Rectal smooth muscle tissue (tissue), 1 donor: ENCODE data around the gene TUBB3.
"Not testable (repeated sequence)": the region's sequence is repeated elsewhere in the genome, so short reads cannot be mapped to it uniquely, and the experiment has no call there.

ENCODE experiments used
- H3K27ac ChIP-seq: one replicate; pipeline ENCODE4 v1.7.0; 2013; ENCODE audit warnings: low read depth, low read length, inconsistent platforms
- H3K27me3 ChIP-seq: one replicate; pipeline ENCODE4 v1.7.0; 2013; ENCODE audit warnings: low read length; ENCODE audit not compliant: control insufficient read depth, insufficient read depth
- H3K36me3 ChIP-seq: one replicate; pipeline ENCODE4 v1.7.0; 2013; ENCODE audit warnings: low read length; ENCODE audit not compliant: control insufficient read depth, insufficient read depth
- H3K4me1 ChIP-seq: one replicate; pipeline ENCODE4 v1.7.0; 2013; ENCODE audit warnings: low read length; ENCODE audit not compliant: control insufficient read depth, insufficient read depth
- H3K4me3 ChIP-seq: one replicate; pipeline ENCODE4 v1.7.0; 2013; ENCODE audit warnings: low read length
- H3K9ac ChIP-seq: one replicate; pipeline ENCODE4 v1.7.0; 2013; ENCODE audit warnings: low read length

Gene TUBB3

GRCh38 chr16:89958068-89958467 is 34.9 kb downstream of the TUBB3 start:
- Histone ChIP-seq H3K36me3 (peaks cover 17% of the 10 kb centered on the region), H3K4me3 (no peak overlapping the region)

GRCh38 chr16:89958596-89958995 is 35.5 kb downstream of the TUBB3 start:
- no peak overlapping the region for H3K4me3 ChIP-seq
- H3K27ac ChIP-seq: no peak overlapping the region
- peaks cover 17% of the 10 kb centered on the region for H3K36me3 ChIP-seq
- H3K4me1 ChIP-seq: no peaks in the 10 kb centered on the region
- H3K27me3 ChIP-seq: no peaks in the 10 kb centered on the region
- no peak overlapping the region for H3K9ac ChIP-seq

More at GRCh38 chr16:89958068-89958467, 34.9 kb downstream of the TUBB3 start:
- no peak overlapping the region for H3K9ac ChIP-seq
- no peaks in the 10 kb centered on the region for H3K4me1 ChIP-seq
- no peaks in the 10 kb centered on the region for H3K27me3 ChIP-seq
- H3K27ac ChIP-seq: no peak overlapping the region

GRCh38 chr16:89960966-89961365 is 37.8 kb downstream of the TUBB3 start:
- Histone ChIP-seq H3K36me3 (peaks cover 12% of the 10 kb centered on the region), H3K4me1 (no peaks in the 10 kb centered on the region), H3K27ac (no peak overlapping the region), H3K4me3 (no peak overlapping the region), H3K27me3 (no peaks in the 10 kb centered on the region), H3K9ac (no peak overlapping the region)

- peaks cover 12% of the 10 kb centered on the region for H3K36me3 ChIP-seq
- no peak overlapping the region for H3K27ac ChIP-seq
- no peaks in the 10 kb centered on the region for H3K27me3 ChIP-seq
- H3K4me3 ChIP-seq: no peak overlapping the region
- no peaks in the 10 kb centered on the region for H3K4me1 ChIP-seq
- no peak overlapping the region for H3K9ac ChIP-seq
Measured at GRCh38 chr16:89961920-89962319, 38.8 kb downstream of the TUBB3 start.

- H3K36me3 ChIP-seq: peaks cover 8% of the 10 kb centered on the region
- H3K9ac ChIP-seq: no peak overlapping the region
Measured at GRCh38 chr16:89962754-89963498, 39.8 kb downstream of the TUBB3 start.

GRCh38 chr16:89964201-89964600 is 41.1 kb downstream of the TUBB3 start:
- H3K9ac ChIP-seq: no peak overlapping the region
- no peak overlapping the region for H3K27ac ChIP-seq
- H3K4me1 ChIP-seq: no peaks in the 10 kb centered on the region
- H3K27me3 ChIP-seq: no peaks in the 10 kb centered on the region
- H3K4me3 ChIP-seq: no peak overlapping the region
- H3K36me3 ChIP-seq: peaks cover 2% of the 10 kb centered on the region

More at GRCh38 chr16:89962754-89963498, 39.8 kb downstream of the TUBB3 start:
- no peak overlapping the region for H3K27ac ChIP-seq
- no peaks in the 10 kb centered on the region for H3K4me1 ChIP-seq
- no peaks in the 10 kb centered on the region for H3K27me3 ChIP-seq
- H3K4me3 ChIP-seq: no peak overlapping the region

DNA sequence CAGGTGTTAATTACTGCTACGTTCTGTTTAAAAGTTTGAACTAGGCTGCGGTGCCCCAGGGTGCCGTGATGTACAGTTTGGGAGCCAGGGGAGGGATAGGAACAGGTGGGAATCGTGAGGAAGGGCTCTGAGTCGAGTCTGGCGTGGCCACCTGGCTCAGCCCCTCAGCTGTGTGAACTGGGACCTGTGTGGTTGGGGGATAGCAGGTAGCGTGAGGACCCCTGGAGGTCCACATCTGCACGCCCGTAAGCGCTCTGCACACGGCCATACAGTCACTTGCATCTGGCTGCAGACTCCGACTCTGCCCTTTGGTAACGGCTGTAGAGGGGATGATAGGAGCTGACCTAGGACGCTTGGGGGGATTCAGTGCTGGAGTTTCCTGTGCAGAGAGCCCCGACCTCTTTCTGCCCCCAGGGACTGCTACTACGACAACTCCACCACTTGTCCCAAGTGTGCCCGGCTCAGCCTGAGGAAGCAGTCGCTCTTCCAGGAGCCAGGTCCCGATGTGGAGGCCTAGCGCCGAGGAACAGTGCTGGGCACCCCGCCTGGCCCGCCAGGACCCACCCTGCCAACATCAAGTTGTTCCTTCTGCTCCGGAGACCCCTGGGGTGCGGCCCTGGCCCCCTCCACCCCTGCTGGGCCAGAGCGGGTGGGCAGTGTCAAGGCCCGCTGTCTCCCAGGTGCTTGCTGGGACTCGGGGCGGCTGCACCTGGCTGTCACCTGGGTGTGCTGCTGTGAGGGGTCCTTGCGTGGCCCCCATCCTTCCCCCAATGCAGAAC is 42.5 kb downstream of the TUBB3 start:
- Histone ChIP-seq H3K4me3 (no peak overlapping the region), H3K9ac (no peak overlapping the region), H3K4me1 (no peaks in the 10 kb centered on the region), H3K36me3 (peaks cover 2% of the 10 kb centered on the region), H3K27me3 (no peaks in the 10 kb centered on the region), H3K27ac (no peak overlapping the region)

- Histone ChIP-seq H3K36me3 (no peaks in the 10 kb centered on the region), H3K27ac (no peak overlapping the region), H3K4me1 (peaks cover 10% of the 10 kb centered on the region), H3K9ac (no peak overlapping the region), H3K4me3 (no peak overlapping the region), H3K27me3 (no peaks in the 10 kb centered on the region)
Measured at GRCh38 chr16:89966756-89967155, 43.6 kb downstream of the TUBB3 start.

- H3K4me1 ChIP-seq: peaks cover 11% of the 10 kb centered on the region
- H3K27me3 ChIP-seq, H3K36me3 ChIP-seq, H3K9ac ChIP-seq, H3K4me3 ChIP-seq, H3K27ac ChIP-seq: not testable (repeated sequence)
Measured at GRCh38 chr16:89967436-89967835, 44.3 kb downstream of the TUBB3 start.

- not testable (repeated sequence) for H3K27me3 ChIP-seq, H3K4me3 ChIP-seq, H3K36me3 ChIP-seq, H3K27ac ChIP-seq, H3K9ac ChIP-seq
- peaks cover 11% of the 10 kb centered on the region for H3K4me1 ChIP-seq
Measured at GRCh38 chr16:89968074-89968473, 44.9 kb downstream of the TUBB3 start.

DNA sequence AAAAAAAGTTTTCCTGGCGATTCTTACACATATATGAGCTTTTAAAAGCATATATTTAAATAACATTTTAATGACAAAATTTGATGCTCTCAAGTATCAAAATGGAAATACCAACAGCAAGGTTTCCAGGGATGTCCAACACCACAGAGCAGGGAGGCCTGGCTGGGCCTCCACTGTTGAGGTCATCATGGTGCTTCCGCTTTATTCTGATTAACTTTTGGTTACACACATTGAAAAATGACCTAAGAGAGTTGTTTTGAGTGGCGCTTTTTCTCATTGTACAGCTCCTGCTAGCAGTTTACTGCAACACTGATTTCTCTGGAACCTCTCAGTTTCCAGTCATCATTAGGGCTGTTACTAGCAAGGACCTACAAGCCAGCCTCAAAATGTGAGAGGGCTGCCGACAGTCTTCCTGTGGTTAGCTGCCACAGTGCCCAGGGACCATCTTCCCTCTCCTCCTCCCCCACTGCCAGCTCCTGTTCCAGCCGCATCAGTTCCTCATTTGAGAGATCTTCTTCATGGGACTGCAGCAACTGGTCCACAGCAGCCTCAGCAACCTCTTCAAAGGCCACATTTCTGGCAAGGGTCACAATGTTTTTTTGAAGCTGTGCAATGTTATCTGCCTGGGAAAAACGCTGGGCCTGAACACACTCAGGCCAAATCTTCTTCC is 46.7 kb downstream of the TUBB3 start:
- Histone ChIP-seq H3K4me3 (no peak overlapping the region), H3K36me3 (no peaks in the 10 kb centered on the region), H3K27me3 (no peaks in the 10 kb centered on the region), H3K4me1 (peaks cover 17% of the 10 kb centered on the region), H3K9ac (no peak overlapping the region), H3K27ac (no peak overlapping the region)

GRCh38 chr16:89971495-89972243 is 48.5 kb downstream of the TUBB3 start:
- peak overlapping the region; percentile 88 for H3K9ac ChIP-seq
- peaks cover 17% of the 10 kb centered on the region for H3K4me1 ChIP-seq
- peak overlapping the region; percentile 95 for H3K4me3 ChIP-seq
- peak overlapping the region; percentile 97 for H3K27ac ChIP-seq
- no peaks in the 10 kb centered on the region for H3K27me3 ChIP-seq
- H3K36me3 ChIP-seq: no peaks in the 10 kb centered on the region
